Trophoblast cell (in vitro differentiated cells and primary cell): ENCODE results near the gene FHAD1.

Experiments
- DNase-seq, 2 donors: peaks; one replicate each; pipeline ENCODE4 v3.0.0-alpha.2; 2016
- H2AFZ ChIP-seq: 2 replicates; pipeline ENCODE4 v1.6.1; 2013; ENCODE audit warnings: low read length, moderate library complexity, mild to moderate bottlenecking; ENCODE audit not compliant: insufficient read depth, poor library complexity
- H2AK5ac ChIP-seq: 2 replicates; pipeline ENCODE4 v1.6.1; 2013; ENCODE audit warnings: mild to moderate bottlenecking, low read length
- H2BK120ac ChIP-seq: 2 replicates; pipeline ENCODE4 v1.6.1; 2013; ENCODE audit warnings: low read length, mild to moderate bottlenecking, moderate library complexity; ENCODE audit not compliant: insufficient read depth, poor library complexity
- H2BK12ac ChIP-seq: 2 replicates; pipeline ENCODE4 v1.6.1; 2013; ENCODE audit warnings: mild to moderate bottlenecking, low read length, moderate library complexity
- H2BK5ac ChIP-seq: 2 replicates; pipeline ENCODE4 v1.6.1; 2013; ENCODE audit warnings: low read length, low read depth, moderate library complexity, mild to moderate bottlenecking; ENCODE audit not compliant: poor library complexity
- H3K14ac ChIP-seq: 2 replicates; pipeline ENCODE4 v1.6.1; 2013; ENCODE audit warnings: mild to moderate bottlenecking, low read length
- H3K18ac ChIP-seq: 2 replicates; pipeline ENCODE4 v1.6.1; 2013; ENCODE audit warnings: mild to moderate bottlenecking, low read length
- H3K23ac ChIP-seq: 2 replicates; pipeline ENCODE4 v1.6.1; 2013; ENCODE audit warnings: low read length
- H3K27ac ChIP-seq: 2 replicates; pipeline ENCODE4 v1.5.1; 2013; ENCODE audit warnings: low read depth, mild to moderate bottlenecking, inconsistent platforms, low read length, moderate library complexity
- H3K27me3 ChIP-seq: 2 replicates; pipeline ENCODE4 v1.6.1; 2013; ENCODE audit warnings: inconsistent platforms, mild to moderate bottlenecking, low read length, moderate library complexity; ENCODE audit not compliant: insufficient read depth
- H3K36me3 ChIP-seq, 2 experiments: 1 replicate in 1 of 2; 2 replicates in 1 of 2; pipeline ENCODE4 v1.6.1; 2013; ENCODE audit warnings: low read length in 2 of 2, mild to moderate bottlenecking in 2 of 2, moderate library complexity in 1 of 2; ENCODE audit not compliant: insufficient read depth in 2 of 2, control insufficient read depth in 1 of 2
- H3K4ac ChIP-seq: 2 replicates; pipeline ENCODE4 v1.6.1; 2013; ENCODE audit warnings: low read depth, mild to moderate bottlenecking, low read length, moderate library complexity
- H3K4me1 ChIP-seq, 2 experiments: 1 replicate in 1 of 2; 2 replicates in 1 of 2; pipeline ENCODE4 v1.6.1; 2013; ENCODE audit warnings: low read length in 2 of 2, mild to moderate bottlenecking in 2 of 2, moderate library complexity in 1 of 2; ENCODE audit not compliant: insufficient read depth in 2 of 2, control insufficient read depth in 1 of 2
- H3K4me2 ChIP-seq: 2 replicates; pipeline ENCODE4 v1.6.1; 2013; ENCODE audit warnings: inconsistent platforms, mild to moderate bottlenecking, low read length, moderate library complexity
- H3K4me3 ChIP-seq: 2 replicates; pipeline ENCODE4 v1.5.1; 2013; ENCODE audit warnings: mild to moderate bottlenecking, low read depth, low read length, inconsistent platforms
- H3K79me1 ChIP-seq: one replicate; pipeline ENCODE4 v1.6.1; 2013; ENCODE audit warnings: low read length
- H3K79me2 ChIP-seq: 2 replicates; pipeline ENCODE4 v1.6.1; 2013; ENCODE audit warnings: low read length, mild to moderate bottlenecking; ENCODE audit not compliant: control insufficient read depth, insufficient read depth, poor library complexity
- H3K9ac ChIP-seq: 2 replicates; pipeline ENCODE4 v1.6.1; 2013; ENCODE audit warnings: mild to moderate bottlenecking, low read length
- H3K9me3 ChIP-seq: 2 replicates; pipeline ENCODE4 v1.6.1; 2013; ENCODE audit warnings: low read depth, mild to moderate bottlenecking, control low read depth, inconsistent platforms, low read length; ENCODE audit not compliant: insufficient read depth
- H4K12ac ChIP-seq: 2 replicates; pipeline ENCODE4 v1.6.1; 2013; ENCODE audit warnings: low read depth, mild to moderate bottlenecking, low read length, moderate library complexity
- H4K8ac ChIP-seq: 2 replicates; pipeline ENCODE4 v1.6.1; 2013; ENCODE audit warnings: low read depth, mild to moderate bottlenecking, low read length, moderate library complexity
- H4K91ac ChIP-seq: one replicate; pipeline ENCODE4 v1.6.1; 2013; ENCODE audit warnings: low read depth, mild to moderate bottlenecking, low read length, moderate library complexity
- WGBS: extraction: QIAGEN DNeasy Blood & Tissue Kit; methylation state at CpG from one replicate; pipeline ENCODE4 v1.1.7; 2013; ENCODE audit warnings: missing lambda C conversion rate; ENCODE audit not compliant: insufficient read length, insufficient coverage; ENCODE audit errors: extremely low coverage; 5-methylcytosine and 5-hydroxymethylcytosine counted together

Gene FHAD1

GRCh38 chr1:15337656-15338402 lies 90.8 kb downstream of the FHAD1 start:
- Histone ChIP-seq H2AFZ (no peak overlapping the region), H2AK5ac (no peak overlapping the region), H3K23ac (no peak overlapping the region), H4K91ac (no peak overlapping the region), H3K14ac (no peak overlapping the region), H4K12ac (no peak overlapping the region), H4K8ac (no peak overlapping the region), H3K4me2 (no peak overlapping the region), H3K4me1 (peaks cover 3 to 5% of the 10 kb centered on the region in 2 experiments), H3K4me3 (no peak overlapping the region), H3K9ac (no peak overlapping the region), H2BK5ac (no peak overlapping the region), H2BK120ac (no peak overlapping the region), H3K36me3 (no peaks in the 10 kb centered on the region), H2BK12ac (no peak overlapping the region), H3K18ac (no peak overlapping the region), H3K27me3 (no peaks in the 10 kb centered on the region), H3K27ac (no peak overlapping the region), H3K79me1 (no peaks in the 10 kb centered on the region), H3K9me3 (peaks cover 2% of the 10 kb centered on the region), H3K79me2 (no peaks in the 10 kb centered on the region), H3K4ac (no peak overlapping the region)
- DNase-seq = peak; percentile 36 to 61
- WGBS = no CpG with 5 or more reads among the region's 17 CpGs

- no peaks in the 10 kb centered on the region for H3K27me3 ChIP-seq
- H2AFZ ChIP-seq = no peak overlapping the region
- H3K79me1 ChIP-seq = no peaks in the 10 kb centered on the region
- DNase-seq = no peak
- no peak overlapping the region for H3K4me2 ChIP-seq
- H3K4ac ChIP-seq = no peak overlapping the region
- no peak overlapping the region for H3K18ac ChIP-seq
- H4K91ac ChIP-seq = no peak overlapping the region
- H3K79me2 ChIP-seq = no peaks in the 10 kb centered on the region
- H2AK5ac ChIP-seq = no peak overlapping the region
- H3K23ac ChIP-seq = no peak overlapping the region
- no peak overlapping the region for H2BK120ac ChIP-seq
- no CpG with 5 or more reads among the region's 4 CpGs for WGBS
- no peak overlapping the region for H3K14ac ChIP-seq
- no peak overlapping the region for H4K8ac ChIP-seq
- H3K9ac ChIP-seq = no peak overlapping the region
- H3K4me1 ChIP-seq = peaks cover 3 to 5% of the 10 kb centered on the region in 2 experiments
- H3K9me3 ChIP-seq = peaks cover 2% of the 10 kb centered on the region
- H4K12ac ChIP-seq = no peak overlapping the region
- H2BK12ac ChIP-seq = no peak overlapping the region
- H3K4me3 ChIP-seq = no peak overlapping the region
- no peaks in the 10 kb centered on the region for H3K36me3 ChIP-seq
- no peak overlapping the region for H3K27ac ChIP-seq
- no peak overlapping the region for H2BK5ac ChIP-seq
These were observed 92.5 kb downstream of the FHAD1 start for GRCh38 chr1:15339570-15339969.

- Histone ChIP-seq H3K14ac (no peak overlapping the region), H3K18ac (no peak overlapping the region), H4K91ac (no peak overlapping the region), H3K4me2 (no peak overlapping the region), H3K27ac (no peak overlapping the region), H3K27me3 (no peaks in the 10 kb centered on the region), H3K9me3 (peaks cover 2% of the 10 kb centered on the region), H3K79me2 (no peaks in the 10 kb centered on the region), H3K36me3 (no peaks in the 10 kb centered on the region), H2BK120ac (no peak overlapping the region), H3K23ac (no peak overlapping the region), H3K79me1 (no peaks in the 10 kb centered on the region), H2BK12ac (no peak overlapping the region), H3K4me3 (no peak overlapping the region), H4K12ac (no peak overlapping the region), H2BK5ac (no peak overlapping the region), H3K4me1 (peaks cover 3 to 5% of the 10 kb centered on the region in 2 experiments), H2AFZ (no peak overlapping the region), H3K9ac (no peak overlapping the region), H4K8ac (no peak overlapping the region), H3K4ac (no peak overlapping the region), H2AK5ac (no peak overlapping the region)
- DNase-seq = no peak
- WGBS = no CpG with 5 or more reads among the region's 2 CpGs
These were observed 94.2 kb downstream of the FHAD1 start for GRCh38 chr1:15341228-15341627.

GRCh38 chr1:15341634-15342407 lies 94.8 kb downstream of the FHAD1 start:
- Histone ChIP-seq H2BK12ac (no peak overlapping the region), H4K12ac (no peak overlapping the region), H3K14ac (no peak overlapping the region), H3K27me3 (no peaks in the 10 kb centered on the region), H3K36me3 (no peaks in the 10 kb centered on the region), H3K9me3 (peaks cover 2% of the 10 kb centered on the region), H3K79me2 (no peaks in the 10 kb centered on the region), H3K4me2 (no peak overlapping the region), H3K18ac (no peak overlapping the region), H2AFZ (no peak overlapping the region), H4K8ac (no peak overlapping the region), H3K23ac (no peak overlapping the region), H2BK5ac (no peak overlapping the region), H2AK5ac (no peak overlapping the region), H3K4me1 (peaks cover 3 to 5% of the 10 kb centered on the region in 2 experiments), H4K91ac (no peak overlapping the region), H2BK120ac (no peak overlapping the region), H3K27ac (no peak overlapping the region), H3K79me1 (no peaks in the 10 kb centered on the region), H3K4ac (no peak overlapping the region), H3K9ac (no peak overlapping the region), H3K4me3 (no peak overlapping the region)
- no CpG with 5 or more reads among the region's 12 CpGs for WGBS
- DNase-seq = peak in 1 of 2 donors; percentile 31
